Measurements from ENCODE around the gene FOXB2.

GRCh38 chr9:77038281-77039036, 19.0 kb downstream of the FOXB2 start:
- no peak for TF ChIP-seq CTCF (IDR thresholded peaks at IDR 0.05 in 8 of 11, conservative IDR thresholded peaks at IDR 0.05 in 3 of 11)
- TF ChIP-seq POLR2AphosphoS5 (IDR thresholded peaks at IDR 0.05), result no peak

All from spleen (tissue), 7 donors.